ENCODE data around the gene HPS1.

GRCh38 chr10:98488669-98489430 is 42.1 kb upstream of the HPS1 start:
- TF ChIP-seq CTCF (IDR thresholded peaks at IDR 0.05; ENCODE audit: low read length) (no peak), EZH2 (optimal IDR thresholded peaks at IDR 0.05; ENCODE audit: low read depth, low read length) (no peak)

Measured in MM.1S (cell line).